ENCODE results near the gene CSRNP3. TPM values are rescaled to one million over a fixed set of nuclear protein-coding genes. Genes with fewer than 3 reads are reported as not detected.

The CSRNP3 gene
- polyA plus RNA-seq, 1 donor (not counting 4 experiments of a cell fraction or from before 2014, with no cell fraction given): 0.87 TPM

DNA sequence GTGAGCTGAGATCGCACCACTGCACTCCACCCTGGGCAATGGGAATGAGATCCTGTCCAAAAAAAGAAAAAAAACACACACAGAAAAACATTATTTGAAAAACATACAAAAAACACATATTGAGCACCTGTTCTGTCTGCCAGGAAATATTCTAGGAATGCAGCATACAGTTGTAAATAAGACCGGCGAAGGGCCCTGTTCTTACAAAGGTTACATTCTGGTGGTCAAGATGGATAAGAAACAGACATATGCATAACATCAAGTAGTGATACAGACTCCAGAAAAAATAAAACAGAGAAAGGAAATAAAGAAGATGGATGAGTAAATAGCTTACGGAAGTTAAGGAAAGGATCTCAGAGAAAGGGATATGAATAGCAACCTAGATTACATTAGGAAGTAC, 164.8 kb downstream of the CSRNP3 start:
- Histone ChIP-seq H3K9me1 (ENCODE audit: control insufficient read depth, extremely low read depth, insufficient read depth, low read length) (no peaks in the 10 kb centered on the region), H3K27me3 (ENCODE audit: control insufficient read depth, extremely low read depth, insufficient read depth, low read length) (no peaks in the 10 kb centered on the region), H3K27ac (ENCODE audit: control insufficient read depth, insufficient read depth, low read length) (no peak overlapping the region), H3K4me3 (ENCODE audit: control insufficient read depth in 2 of 3, extremely low read depth in 1 of 3, insufficient read depth in 2 of 3, low read depth in 1 of 3, low read length in 3 of 3) (no peak overlapping the region), H4K20me1 (ENCODE audit: control insufficient read depth, extremely low read depth, insufficient read depth, low read length) (no peaks in the 10 kb centered on the region), H3K36me3 (ENCODE audit: control insufficient read depth in 2 of 2, extremely low read depth in 1 of 2, insufficient read depth in 2 of 2, low read length in 2 of 2) (no peaks in the 10 kb centered on the region), H3K79me2 (ENCODE audit: control insufficient read depth, insufficient read depth, low read length) (no peaks in the 10 kb centered on the region), H3K9me3 (ENCODE audit: control insufficient read depth, low read depth, low read length) (no peaks in the 10 kb centered on the region), H3K4me1 (ENCODE audit: control insufficient read depth, extremely low read depth, insufficient read depth, low read length) (peaks cover 15% of the 10 kb centered on the region), H3K4me2 (ENCODE audit: control insufficient read depth, extremely low read depth, insufficient read depth, low read depth, low read length) (no peak overlapping the region), H3K9ac (ENCODE audit: control insufficient read depth, extremely low read depth, insufficient read depth, low read length) (no peak overlapping the region), H2AFZ (ENCODE audit: control insufficient read depth, low read length) (no peak overlapping the region)
- dilution Hi-C loops (cut with MboI; ENCODE audit: extremely low pct_ligation_motif_present, low sequenced_read_pairs): no loop called here
- no peak for TF ChIP-seq EZH2 (IDR thresholded peaks at IDR 0.05; ENCODE audit: low read length)
- TF ChIP-seq, protein P1, sequence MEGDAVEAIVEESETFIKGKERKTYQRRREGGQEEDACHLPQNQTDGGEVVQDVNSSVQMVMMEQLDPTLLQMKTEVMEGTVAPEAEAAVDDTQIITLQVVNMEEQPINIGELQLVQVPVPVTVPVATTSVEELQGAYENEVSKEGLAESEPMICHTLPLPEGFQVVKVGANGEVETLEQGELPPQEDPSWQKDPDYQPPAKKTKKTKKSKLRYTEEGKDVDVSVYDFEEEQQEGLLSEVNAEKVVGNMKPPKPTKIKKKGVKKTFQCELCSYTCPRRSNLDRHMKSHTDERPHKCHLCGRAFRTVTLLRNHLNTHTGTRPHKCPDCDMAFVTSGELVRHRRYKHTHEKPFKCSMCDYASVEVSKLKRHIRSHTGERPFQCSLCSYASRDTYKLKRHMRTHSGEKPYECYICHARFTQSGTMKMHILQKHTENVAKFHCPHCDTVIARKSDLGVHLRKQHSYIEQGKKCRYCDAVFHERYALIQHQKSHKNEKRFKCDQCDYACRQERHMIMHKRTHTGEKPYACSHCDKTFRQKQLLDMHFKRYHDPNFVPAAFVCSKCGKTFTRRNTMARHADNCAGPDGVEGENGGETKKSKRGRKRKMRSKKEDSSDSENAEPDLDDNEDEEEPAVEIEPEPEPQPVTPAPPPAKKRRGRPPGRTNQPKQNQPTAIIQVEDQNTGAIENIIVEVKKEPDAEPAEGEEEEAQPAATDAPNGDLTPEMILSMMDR (optimal IDR thresholded peaks at IDR 0.05 in 1 of 3, IDR thresholded peaks at IDR 0.05 in 1 of 3, conservative IDR thresholded peaks at IDR 0.05 in 1 of 3; ENCODE audit: extremely low read depth in 1 of 3, insufficient read depth in 2 of 3, low read length in 3 of 3): no peak
- no peak for DNase-seq (ENCODE audit: low read depth, low spot score)
- FAIRE-seq: no peak

DNA sequence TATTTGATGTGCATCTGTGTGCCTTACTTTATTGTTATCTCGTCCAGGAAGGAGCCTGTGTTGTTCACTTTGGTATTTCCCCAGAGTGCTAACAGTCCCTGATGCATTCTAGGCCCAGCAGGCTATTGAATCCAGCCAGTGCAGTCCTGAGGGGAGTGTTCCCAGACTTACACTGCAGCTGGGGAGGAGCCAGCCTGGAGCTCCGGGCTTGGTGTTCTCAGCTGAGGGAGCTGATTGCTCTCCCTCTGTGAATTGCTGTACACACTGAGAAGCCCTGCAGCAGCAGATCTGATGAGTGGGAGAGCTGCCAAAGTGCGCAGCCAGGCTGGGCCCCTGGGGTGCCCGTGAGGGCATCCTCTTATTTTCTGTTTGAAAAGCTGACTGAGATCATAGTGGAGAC, 165.4 kb downstream of the CSRNP3 start:
- TF ChIP-seq, protein P1 (optimal IDR thresholded peaks at IDR 0.05 in 1 of 3, IDR thresholded peaks at IDR 0.05 in 1 of 3, conservative IDR thresholded peaks at IDR 0.05 in 1 of 3; ENCODE audit: extremely low read depth in 1 of 3, insufficient read depth in 2 of 3, low read length in 3 of 3): no peak
- TF ChIP-seq EZH2 (IDR thresholded peaks at IDR 0.05; ENCODE audit: low read length): no peak
- Histone ChIP-seq H4K20me1 (ENCODE audit: control insufficient read depth, extremely low read depth, insufficient read depth, low read length) (no peaks in the 10 kb centered on the region), H3K4me3 (ENCODE audit: control insufficient read depth in 2 of 3, extremely low read depth in 1 of 3, insufficient read depth in 2 of 3, low read depth in 1 of 3, low read length in 3 of 3) (no peak overlapping the region), H3K9ac (ENCODE audit: control insufficient read depth, extremely low read depth, insufficient read depth, low read length) (no peak overlapping the region), H3K36me3 (ENCODE audit: control insufficient read depth in 2 of 2, extremely low read depth in 1 of 2, insufficient read depth in 2 of 2, low read length in 2 of 2) (no peaks in the 10 kb centered on the region), H3K9me3 (ENCODE audit: control insufficient read depth, low read depth, low read length) (no peaks in the 10 kb centered on the region), H3K27me3 (ENCODE audit: control insufficient read depth, extremely low read depth, insufficient read depth, low read length) (no peaks in the 10 kb centered on the region), H3K9me1 (ENCODE audit: control insufficient read depth, extremely low read depth, insufficient read depth, low read length) (no peaks in the 10 kb centered on the region), H3K79me2 (ENCODE audit: control insufficient read depth, insufficient read depth, low read length) (no peaks in the 10 kb centered on the region), H2AFZ (ENCODE audit: control insufficient read depth, low read length) (no peak overlapping the region), H3K4me2 (ENCODE audit: control insufficient read depth, extremely low read depth, insufficient read depth, low read depth, low read length) (no peak overlapping the region), H3K4me1 (ENCODE audit: control insufficient read depth, extremely low read depth, insufficient read depth, low read length) (peaks cover 15% of the 10 kb centered on the region), H3K27ac (ENCODE audit: control insufficient read depth, insufficient read depth, low read length) (no peak overlapping the region)
- dilution Hi-C loops (cut with MboI; ENCODE audit: extremely low pct_ligation_motif_present, low sequenced_read_pairs): no loop called here
- DNase-seq (ENCODE audit: low read depth, low spot score): no peak
- no peak for FAIRE-seq
